Activated gamma-delta T cell treated with anti-CD3 and anti-CD28 coated beads, Interleukin-2, amount 50 U/mL, for 16 hours (primary cell): Measurements from ENCODE around the gene NKD1.
A peak's percentile ranks its signal among the peaks of the same experiment; 100 is the strongest.

Source experiments
- DNase-seq: peaks from one replicate; pipeline ENCODE4 v3.0.0-alpha.2; 2020; ENCODE audit warnings: low read depth

NKD1 gene

GRCh38 chr16:50538411-50539052 is 9.7 kb upstream of the NKD1 start:
- DNase-seq = no peak

- DNase-seq = no peak
These were observed 9.0 kb upstream of the NKD1 start for GRCh38 chr16:50539053-50539695.

GRCh38 chr16:50539822-50540710 is 8.1 kb upstream of the NKD1 start:
- DNase-seq = no peak

- DNase-seq = no peak
These were observed 7.5 kb upstream of the NKD1 start for GRCh38 chr16:50540711-50541007.

GRCh38 chr16:50542703-50543102 is 5.5 kb upstream of the NKD1 start:
- DNase-seq = no peak

- no peak for DNase-seq
These were observed 2.1 kb upstream of the NKD1 start for GRCh38 chr16:50546125-50546524.

- DNase-seq = peak; percentile 76
These were observed 664 bp upstream of the NKD1 start for GRCh38 chr16:50547340-50548124.

- DNase-seq = no peak
These were observed 839 bp downstream of the NKD1 start for GRCh38 chr16:50548909-50549560.

GRCh38 chr16:50549561-50549915 is 1.3 kb downstream of the NKD1 start:
- no peak for DNase-seq

GRCh38 chr16:50550035-50550434 is 1.8 kb downstream of the NKD1 start:
- DNase-seq = no peak

- no peak for DNase-seq
These were observed 2.9 kb downstream of the NKD1 start for GRCh38 chr16:50550866-50551641.

GRCh38 chr16:50552476-50553101 is 4.4 kb downstream of the NKD1 start:
- no peak for DNase-seq

GRCh38 chr16:50553182-50553710 is 5.0 kb downstream of the NKD1 start:
- DNase-seq = no peak

- DNase-seq = no peak
These were observed 5.7 kb downstream of the NKD1 start for GRCh38 chr16:50553731-50554360.

- no peak for DNase-seq
These were observed 7.2 kb downstream of the NKD1 start for GRCh38 chr16:50555269-50555875.

- no peak for DNase-seq
These were observed 7.9 kb downstream of the NKD1 start for GRCh38 chr16:50555952-50556673.

- no peak for DNase-seq
These were observed 8.8 kb downstream of the NKD1 start for GRCh38 chr16:50557046-50557445.

GRCh38 chr16:50558913-50559312 is 10.7 kb downstream of the NKD1 start:
- DNase-seq = no peak

GRCh38 chr16:50559342-50559741 is 11.1 kb downstream of the NKD1 start:
- DNase-seq = no peak
